A673 (cell line): ENCODE results near the gene KIAA0825. TPM values are rescaled to one million over a fixed set of nuclear protein-coding genes. Genes with fewer than 3 reads are reported as not detected.

ENCODE experiments used
- BruUV-seq: library from RNA; stranded (reverse); fragments of 400-500 nt; replicated peaks from 2 replicates; lab custom pipeline; 2021; lab: Mats Ljungman, UMichigan
- CTCF ChIA-PET: fragments of 300-600 bp; sonication (Branson Sonifier 250); formaldehyde crosslinking; loops from one replicate; lab custom pipeline; 2022; ENCODE audit warnings: antibody characterized with exemption; lab: Charles Lee
- POLR2A ChIA-PET: fragments of 300-600 bp; sonication (Branson Sonifier 250); formaldehyde crosslinking; loops from one replicate; lab custom pipeline; 2022; ENCODE audit warnings: antibody characterized with exemption; ENCODE audit not compliant: low non-redundant PET; lab: Charles Lee
- DNase-seq: peaks from one replicate; pipeline ENCODE4 v3.0.0-alpha.2; 2015; ENCODE audit warnings: low spot score
- H3K27ac ChIP-seq: fragments of 200-600 bp; sonication (generic); 2 replicates; pipeline ENCODE4 v1.5.1; 2016; ENCODE audit warnings: mixed run types, low read depth, mild to moderate bottlenecking, mixed read lengths, antibody characterized with exemption, low read length; ENCODE audit not compliant: poor library complexity, severe bottlenecking
- H3K27me3 ChIP-seq: fragments of 200-600 bp; sonication (generic); replicated peaks from 2 replicates; pipeline ENCODE4 v1.6.1; 2017; ENCODE audit warnings: mixed run types, low read depth, mild to moderate bottlenecking, mixed read lengths, antibody characterized with exemption, low read length; ENCODE audit not compliant: insufficient read depth, poor library complexity
- H3K36me3 ChIP-seq: fragments of 200-600 bp; sonication (generic); 2 replicates; pipeline ENCODE4 v1.6.1; 2016; ENCODE audit warnings: mixed run types, mild to moderate bottlenecking, mixed read lengths, antibody characterized with exemption, low read length; ENCODE audit not compliant: insufficient read depth, poor library complexity, severe bottlenecking
- H3K4me1 ChIP-seq: fragments of 200-600 bp; sonication (generic); 2 replicates; pipeline ENCODE4 v1.6.1; 2017; ENCODE audit warnings: mixed run types, mild to moderate bottlenecking, mixed read lengths, antibody characterized with exemption, low read length; ENCODE audit not compliant: insufficient read depth, poor library complexity, severe bottlenecking
- H3K4me3 ChIP-seq: fragments of 200-600 bp; sonication (generic); 2 replicates; pipeline ENCODE4 v1.5.1; 2016; ENCODE audit warnings: low read depth, mixed run types, mild to moderate bottlenecking, mixed read lengths, low read length; ENCODE audit not compliant: poor library complexity, severe bottlenecking
- H3K9me3 ChIP-seq: fragments of 200-600 bp; sonication (generic); 2 replicates; pipeline ENCODE4 v1.6.1; 2016; ENCODE audit warnings: mixed run types, low read depth, mild to moderate bottlenecking, mixed read lengths, antibody characterized with exemption, low read length; ENCODE audit not compliant: poor library complexity, severe bottlenecking
- CTCF ChIP-seq: fragments of 300-800, 200-600 bp; sonication (generic); conservative IDR thresholded peaks from 2 replicates; pipeline ENCODE4 v1.5.1; 2017; ENCODE audit warnings: low read depth, mild to moderate bottlenecking, antibody characterized with exemption, low read length, moderate library complexity, mixed read lengths
- EZH2 ChIP-seq: fragments of 200-600 bp; sonication (generic); IDR thresholded peaks from 2 replicates; pipeline ENCODE4 v1.6.1; 2017; ENCODE audit warnings: borderline replicate concordance, low read depth, mild to moderate bottlenecking, mixed read lengths, antibody characterized with exemption, low read length; ENCODE audit not compliant: poor library complexity, severe bottlenecking
- intact Hi-C: fragments of 100-400 bp; cut with micrococcal nuclease; formaldehyde crosslinking; loops from one replicate; pipeline ENCODE4 v1.10.0; 2022; ENCODE audit not compliant: unreplicated experiment
- total RNA-seq: library from RNA; stranded (reverse); gene quantifications from 2 replicates; pipeline ENCODE4 v1.2.3, GENCODE V29; 2021

KIAA0825 gene
- total RNA-seq, 1 experiment from 2014 or later = 1.2 TPM

GRCh38 chr5:94403483-94403882 lies 214.9 kb downstream of the KIAA0825 start:
- Histone ChIP-seq H3K27ac (no peak overlapping the region), H3K4me1 (no peaks in the 10 kb centered on the region), H3K9me3 (no peaks in the 10 kb centered on the region), H3K27me3 (no peaks in the 10 kb centered on the region), H3K36me3 (no peaks in the 10 kb centered on the region), H3K4me3 (no peak overlapping the region)
- DNase-seq = no peak
- BruUV-seq = no TSS peak
- TF ChIP-seq CTCF (no peak), EZH2 (no peak)
- POLR2A ChIA-PET = no interaction called here
- CTCF ChIA-PET = no interaction called here
- intact Hi-C loops = no loop called here

GRCh38 chr5:94402096-94402495 lies 216.3 kb downstream of the KIAA0825 start:
- Histone ChIP-seq H3K36me3 (no peaks in the 10 kb centered on the region), H3K27ac (no peak overlapping the region), H3K4me1 (no peaks in the 10 kb centered on the region), H3K27me3 (no peaks in the 10 kb centered on the region), H3K9me3 (no peaks in the 10 kb centered on the region), H3K4me3 (no peak overlapping the region)
- intact Hi-C loops = no loop called here
- DNase-seq = no peak
- BruUV-seq = no TSS peak
- TF ChIP-seq CTCF (no peak), EZH2 (no peak)
- ChIA-PET CTCF (no interaction called here), POLR2A (no interaction called here)

DNA sequence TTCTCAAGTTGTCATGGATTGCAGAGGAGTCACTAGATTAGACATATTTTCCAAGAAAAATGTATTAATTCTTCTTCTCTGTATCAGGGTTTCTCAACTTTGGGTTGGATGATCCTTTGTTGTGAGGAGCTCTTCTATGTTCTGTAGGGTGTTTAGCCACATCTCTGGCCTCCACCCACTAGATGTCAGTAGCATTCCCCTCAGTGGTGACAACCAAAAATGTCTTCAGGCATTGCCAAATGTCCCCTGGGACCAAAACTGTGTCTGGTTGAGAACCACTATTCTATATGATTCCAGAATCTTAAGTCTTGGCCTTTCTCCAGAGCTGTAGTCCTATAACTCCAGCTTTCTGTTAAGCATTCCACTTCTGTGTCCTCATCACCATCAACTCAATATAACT lies 220.9 kb downstream of the KIAA0825 start:
- peak; percentile 30 for DNase-seq
- TF ChIP-seq EZH2 = no peak
- 0 out of 2 replicates have a peak, but pooled peaks have one; percentile 14 for TF ChIP-seq CTCF
- no peak overlapping the region for H3K4me3 ChIP-seq
- intact Hi-C loops = no loop called here
- ChIA-PET CTCF (no interaction called here), POLR2A (no interaction called here)
- no peaks in the 10 kb centered on the region for H3K9me3 ChIP-seq
- no peaks in the 10 kb centered on the region for H3K4me1 ChIP-seq
- H3K27me3 ChIP-seq = no peaks in the 10 kb centered on the region
- H3K36me3 ChIP-seq = no peaks in the 10 kb centered on the region
- H3K27ac ChIP-seq = no peak overlapping the region
- BruUV-seq = no TSS peak
